ENCODE data around the gene SCN10A. TPM values are rescaled to one million over a fixed set of nuclear protein-coding genes. Genes with fewer than 3 reads are reported as not detected.

Gene SCN10A
- total RNA-seq: not detected

- no peak for DNase-seq
These were observed at the start of gene SCN10A for GRCh38 chr3:38816026-38816425. SCN10A (minus strand) TSS chr3:38816217; CDS start chr3:38794010, 22,207 bp downstream.

- DNase-seq: no peak
These were observed 37.0 kb upstream of the SCN10A start for GRCh38 chr3:38853011-38853410.

- DNase-seq: no peak
These were observed 27.9 kb upstream of the SCN10A start for GRCh38 chr3:38843898-38844297.

- no peak for DNase-seq
These were observed 26.4 kb upstream of the SCN10A start for GRCh38 chr3:38842266-38842965.

GRCh38 chr3:38840987-38841386 is 25.0 kb upstream of the SCN10A start:
- DNase-seq: no peak

GRCh38 chr3:38837358-38837757 is 21.3 kb upstream of the SCN10A start:
- DNase-seq: no peak

- DNase-seq: no peak
These were observed 20.5 kb upstream of the SCN10A start for GRCh38 chr3:38836561-38836960.

- no peak for DNase-seq
These were observed 19.9 kb upstream of the SCN10A start for GRCh38 chr3:38835939-38836338.

GRCh38 chr3:38834717-38835116 is 18.7 kb upstream of the SCN10A start:
- DNase-seq: no peak

- no peak for DNase-seq
These were observed 18.1 kb upstream of the SCN10A start for GRCh38 chr3:38834110-38834509.

GRCh38 chr3:38829404-38829803 is 13.4 kb upstream of the SCN10A start:
- no peak for DNase-seq

- no peak for DNase-seq
These were observed 12.7 kb upstream of the SCN10A start for GRCh38 chr3:38828681-38829080.

GRCh38 chr3:38827791-38828190 is 11.8 kb upstream of the SCN10A start:
- no peak for DNase-seq

- no peak for DNase-seq
These were observed 10.0 kb upstream of the SCN10A start for GRCh38 chr3:38826001-38826400.

- DNase-seq: no peak
These were observed 8.3 kb upstream of the SCN10A start for GRCh38 chr3:38824349-38824748.

GRCh38 chr3:38823722-38824121 is 7.7 kb upstream of the SCN10A start:
- no peak for DNase-seq

- DNase-seq: no peak
These were observed 7.2 kb upstream of the SCN10A start for GRCh38 chr3:38823186-38823585.

GRCh38 chr3:38811822-38812221 is 4.2 kb downstream of the SCN10A start:
- no peak for DNase-seq

- no peak for DNase-seq
These were observed 10.1 kb downstream of the SCN10A start for GRCh38 chr3:38805765-38806386.

- no peak for DNase-seq
These were observed 11.0 kb downstream of the SCN10A start for GRCh38 chr3:38805004-38805403.

GRCh38 chr3:38800511-38800910 is 15.5 kb downstream of the SCN10A start:
- no peak for DNase-seq

GRCh38 chr3:38793721-38794120 is 22.3 kb downstream of the SCN10A start:
- no peak for DNase-seq

GRCh38 chr3:38792983-38793382 is 23.0 kb downstream of the SCN10A start:
- DNase-seq: no peak

GRCh38 chr3:38782148-38782547 is 33.9 kb downstream of the SCN10A start:
- no peak for DNase-seq
